ENCODE data around the gene MAP4K4. TPM values are rescaled to one million over a fixed set of nuclear protein-coding genes. Genes with fewer than 3 reads are reported as not detected.
A peak's percentile ranks its signal among the peaks of the same experiment; 100 is the strongest.

MAP4K4 gene
- total and polyA plus RNA-seq, 2 of the 13 experiments (the other 11 are each of a cell fraction or from before 2014, with no cell fraction given): 105 to 264 TPM

DNA sequence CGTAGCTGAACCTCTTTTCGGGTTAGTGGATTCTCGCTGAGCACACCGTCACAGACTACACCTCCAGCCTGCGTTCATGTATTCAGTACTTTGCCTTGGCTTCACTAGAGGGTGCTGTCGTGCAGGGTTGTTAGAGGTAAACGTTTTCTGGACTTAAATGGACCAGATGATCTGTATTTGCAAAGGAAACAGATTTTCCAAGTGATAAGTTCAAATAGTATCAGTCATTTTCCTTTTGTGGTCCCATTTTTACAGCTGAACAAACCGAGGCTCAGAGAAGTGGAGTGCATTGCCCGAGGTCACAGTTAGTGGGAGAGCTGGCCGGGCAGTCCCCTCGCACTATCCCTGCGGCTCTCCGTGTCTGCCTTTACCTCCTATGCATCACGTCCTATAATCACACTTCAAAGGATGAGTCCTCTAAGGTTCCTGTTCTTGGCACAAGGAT lies 125.9 kb downstream of the MAP4K4 start (continued):
- TF ChIP-seq, protein P1, sequence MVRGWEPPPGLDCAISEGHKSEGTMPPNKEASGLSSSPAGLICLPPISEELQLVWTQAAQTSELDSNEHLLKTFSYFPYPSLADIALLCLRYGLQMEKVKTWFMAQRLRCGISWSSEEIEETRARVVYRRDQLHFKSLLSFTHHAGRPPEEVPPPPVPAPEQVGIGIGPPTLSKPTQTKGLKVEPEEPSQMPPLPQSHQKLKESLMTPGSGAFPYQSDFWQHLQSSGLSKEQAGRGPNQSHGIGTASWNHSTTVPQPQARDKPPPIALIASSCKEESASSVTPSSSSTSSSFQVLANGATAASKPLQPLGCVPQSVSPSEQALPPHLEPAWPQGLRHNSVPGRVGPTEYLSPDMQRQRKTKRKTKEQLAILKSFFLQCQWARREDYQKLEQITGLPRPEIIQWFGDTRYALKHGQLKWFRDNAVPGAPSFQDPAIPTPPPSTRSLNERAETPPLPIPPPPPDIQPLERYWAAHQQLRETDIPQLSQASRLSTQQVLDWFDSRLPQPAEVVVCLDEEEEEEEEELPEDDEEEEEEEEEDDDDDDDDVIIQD (CRISPR knock-in tag; IDR thresholded peaks at IDR 0.05; ENCODE audit: low read depth): peak; percentile 92
- TF ChIP-seq NONO (IDR thresholded peaks at IDR 0.05) (no peak), NONO (CRISPR knock-in tag; conservative IDR thresholded peaks at IDR 0.05) (no peak), ZNF569 (CRISPR knock-in tag; IDR thresholded peaks at IDR 0.05; ENCODE audit: borderline replicate concordance) (no peak), ZNF337 (CRISPR knock-in tag; IDR thresholded peaks at IDR 0.05; ENCODE audit: borderline replicate concordance, low read depth) (peak; percentile 53; the same call in 1 of the 2 replicates), GTF3A (CRISPR knock-in tag; conservative IDR thresholded peaks at IDR 0.05) (no peak), WIZ (CRISPR knock-in tag; IDR thresholded peaks at IDR 0.05) (no peak), MXI1 (IDR thresholded peaks at IDR 0.05; ENCODE audit: borderline replicate concordance, low read depth, low read length) (no peak), HOXA7 (CRISPR knock-in tag; IDR thresholded peaks at IDR 0.05) (no peak), ATF7 (IDR thresholded peaks at IDR 0.05) (no peak), ATF7 (CRISPR knock-in tag; IDR thresholded peaks at IDR 0.05) (no peak), FIP1L1 (IDR thresholded peaks at IDR 0.05; ENCODE audit: borderline replicate concordance, insufficient read depth, low read depth, low read length) (no peak), MTF1 (CRISPR knock-in tag; IDR thresholded peaks at IDR 0.05) (no peak), ATM (IDR thresholded peaks at IDR 0.05; ENCODE audit: borderline replicate concordance) (no peak), ZNF24 (IDR thresholded peaks at IDR 0.05) (no peak)
- TF ChIP-seq, protein P2, sequence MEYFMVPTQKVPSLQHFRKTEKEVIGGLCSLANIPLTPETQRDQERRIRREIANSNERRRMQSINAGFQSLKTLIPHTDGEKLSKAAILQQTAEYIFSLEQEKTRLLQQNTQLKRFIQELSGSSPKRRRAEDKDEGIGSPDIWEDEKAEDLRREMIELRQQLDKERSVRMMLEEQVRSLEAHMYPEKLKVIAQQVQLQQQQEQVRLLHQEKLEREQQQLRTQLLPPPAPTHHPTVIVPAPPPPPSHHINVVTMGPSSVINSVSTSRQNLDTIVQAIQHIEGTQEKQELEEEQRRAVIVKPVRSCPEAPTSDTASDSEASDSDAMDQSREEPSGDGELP (IDR thresholded peaks at IDR 0.05; ENCODE audit: borderline replicate concordance, low read depth): peak; percentile 60; the same call in 1 of the 2 replicates
- TF ChIP-seq, protein P3, sequence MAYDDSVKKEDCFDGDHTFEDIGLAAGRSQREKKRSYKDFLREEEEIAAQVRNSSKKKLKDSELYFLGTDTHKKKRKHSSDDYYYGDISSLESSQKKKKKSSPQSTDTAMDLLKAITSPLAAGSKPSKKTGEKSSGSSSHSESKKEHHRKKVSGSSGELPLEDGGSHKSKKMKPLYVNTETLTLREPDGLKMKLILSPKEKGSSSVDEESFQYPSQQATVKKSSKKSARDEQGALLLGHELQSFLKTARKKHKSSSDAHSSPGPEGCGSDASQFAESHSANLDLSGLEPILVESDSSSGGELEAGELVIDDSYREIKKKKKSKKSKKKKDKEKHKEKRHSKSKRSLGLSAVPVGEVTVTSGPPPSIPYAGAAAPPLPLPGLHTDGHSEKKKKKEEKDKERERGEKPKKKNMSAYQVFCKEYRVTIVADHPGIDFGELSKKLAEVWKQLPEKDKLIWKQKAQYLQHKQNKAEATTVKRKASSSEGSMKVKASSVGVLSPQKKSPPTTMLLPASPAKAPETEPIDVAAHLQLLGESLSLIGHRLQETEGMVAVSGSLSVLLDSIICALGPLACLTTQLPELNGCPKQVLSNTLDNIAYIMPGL (CRISPR knock-in tag; IDR thresholded peaks at IDR 0.05; ENCODE audit: borderline replicate concordance in 1 of 2, low read depth in 1 of 2): 0 out of 4 replicates have a peak, but pooled peaks of 1 of the 2 experiments have one; percentile 32
- TF ChIP-seq, protein P4, sequence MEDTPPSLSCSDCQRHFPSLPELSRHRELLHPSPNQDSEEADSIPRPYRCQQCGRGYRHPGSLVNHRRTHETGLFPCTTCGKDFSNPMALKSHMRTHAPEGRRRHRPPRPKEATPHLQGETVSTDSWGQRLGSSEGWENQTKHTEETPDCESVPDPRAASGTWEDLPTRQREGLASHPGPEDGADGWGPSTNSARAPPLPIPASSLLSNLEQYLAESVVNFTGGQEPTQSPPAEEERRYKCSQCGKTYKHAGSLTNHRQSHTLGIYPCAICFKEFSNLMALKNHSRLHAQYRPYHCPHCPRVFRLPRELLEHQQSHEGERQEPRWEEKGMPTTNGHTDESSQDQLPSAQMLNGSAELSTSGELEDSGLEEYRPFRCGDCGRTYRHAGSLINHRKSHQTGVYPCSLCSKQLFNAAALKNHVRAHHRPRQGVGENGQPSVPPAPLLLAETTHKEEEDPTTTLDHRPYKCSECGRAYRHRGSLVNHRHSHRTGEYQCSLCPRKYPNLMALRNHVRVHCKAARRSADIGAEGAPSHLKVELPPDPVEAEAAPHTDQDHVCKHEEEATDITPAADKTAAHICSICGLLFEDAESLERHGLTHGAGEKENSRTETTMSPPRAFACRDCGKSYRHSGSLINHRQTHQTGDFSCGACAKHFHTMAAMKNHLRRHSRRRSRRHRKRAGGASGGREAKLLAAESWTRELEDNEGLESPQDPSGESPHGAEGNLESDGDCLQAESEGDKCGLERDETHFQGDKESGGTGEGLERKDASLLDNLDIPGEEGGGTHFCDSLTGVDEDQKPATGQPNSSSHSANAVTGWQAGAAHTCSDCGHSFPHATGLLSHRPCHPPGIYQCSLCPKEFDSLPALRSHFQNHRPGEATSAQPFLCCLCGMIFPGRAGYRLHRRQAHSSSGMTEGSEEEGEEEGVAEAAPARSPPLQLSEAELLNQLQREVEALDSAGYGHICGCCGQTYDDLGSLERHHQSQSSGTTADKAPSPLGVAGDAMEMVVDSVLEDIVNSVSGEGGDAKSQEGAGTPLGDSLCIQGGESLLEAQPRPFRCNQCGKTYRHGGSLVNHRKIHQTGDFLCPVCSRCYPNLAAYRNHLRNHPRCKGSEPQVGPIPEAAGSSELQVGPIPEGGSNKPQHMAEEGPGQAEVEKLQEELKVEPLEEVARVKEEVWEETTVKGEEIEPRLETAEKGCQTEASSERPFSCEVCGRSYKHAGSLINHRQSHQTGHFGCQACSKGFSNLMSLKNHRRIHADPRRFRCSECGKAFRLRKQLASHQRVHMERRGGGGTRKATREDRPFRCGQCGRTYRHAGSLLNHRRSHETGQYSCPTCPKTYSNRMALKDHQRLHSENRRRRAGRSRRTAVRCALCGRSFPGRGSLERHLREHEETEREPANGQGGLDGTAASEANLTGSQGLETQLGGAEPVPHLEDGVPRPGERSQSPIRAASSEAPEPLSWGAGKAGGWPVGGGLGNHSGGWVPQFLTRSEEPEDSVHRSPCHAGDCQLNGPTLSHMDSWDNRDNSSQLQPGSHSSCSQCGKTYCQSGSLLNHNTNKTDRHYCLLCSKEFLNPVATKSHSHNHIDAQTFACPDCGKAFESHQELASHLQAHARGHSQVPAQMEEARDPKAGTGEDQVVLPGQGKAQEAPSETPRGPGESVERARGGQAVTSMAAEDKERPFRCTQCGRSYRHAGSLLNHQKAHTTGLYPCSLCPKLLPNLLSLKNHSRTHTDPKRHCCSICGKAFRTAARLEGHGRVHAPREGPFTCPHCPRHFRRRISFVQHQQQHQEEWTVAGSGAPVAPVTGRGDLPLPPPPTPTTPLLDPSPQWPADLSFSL (CRISPR knock-in tag; IDR thresholded peaks at IDR 0.05): no peak
- TF ChIP-seq, protein P5, sequence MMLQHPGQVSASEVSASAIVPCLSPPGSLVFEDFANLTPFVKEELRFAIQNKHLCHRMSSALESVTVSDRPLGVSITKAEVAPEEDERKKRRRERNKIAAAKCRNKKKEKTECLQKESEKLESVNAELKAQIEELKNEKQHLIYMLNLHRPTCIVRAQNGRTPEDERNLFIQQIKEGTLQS (CRISPR knock-in tag; IDR thresholded peaks at IDR 0.05): no peak
